DND-41 (cell line): ENCODE results near the gene CIROP.

ENCODE experiments used
- EZH2 ChIP-seq: IDR thresholded peaks from 3 replicates; pipeline ENCODE4 v1.6.1; 2012; ENCODE audit warnings: borderline replicate concordance, low read depth, mild to moderate bottlenecking, moderate library complexity, low read length, inconsistent platforms; ENCODE audit not compliant: severe bottlenecking
- TF ChIP-seq, protein P1 (sequence below): IDR thresholded peaks from 2 replicates; pipeline ENCODE4 v1.5.1; 2012; ENCODE audit warnings: borderline replicate concordance, low read length, moderate library complexity, mild to moderate bottlenecking; ENCODE audit not compliant: poor library complexity, severe bottlenecking; ENCODE audit errors: extremely low read depth

- TF ChIP-seq, protein P1, sequence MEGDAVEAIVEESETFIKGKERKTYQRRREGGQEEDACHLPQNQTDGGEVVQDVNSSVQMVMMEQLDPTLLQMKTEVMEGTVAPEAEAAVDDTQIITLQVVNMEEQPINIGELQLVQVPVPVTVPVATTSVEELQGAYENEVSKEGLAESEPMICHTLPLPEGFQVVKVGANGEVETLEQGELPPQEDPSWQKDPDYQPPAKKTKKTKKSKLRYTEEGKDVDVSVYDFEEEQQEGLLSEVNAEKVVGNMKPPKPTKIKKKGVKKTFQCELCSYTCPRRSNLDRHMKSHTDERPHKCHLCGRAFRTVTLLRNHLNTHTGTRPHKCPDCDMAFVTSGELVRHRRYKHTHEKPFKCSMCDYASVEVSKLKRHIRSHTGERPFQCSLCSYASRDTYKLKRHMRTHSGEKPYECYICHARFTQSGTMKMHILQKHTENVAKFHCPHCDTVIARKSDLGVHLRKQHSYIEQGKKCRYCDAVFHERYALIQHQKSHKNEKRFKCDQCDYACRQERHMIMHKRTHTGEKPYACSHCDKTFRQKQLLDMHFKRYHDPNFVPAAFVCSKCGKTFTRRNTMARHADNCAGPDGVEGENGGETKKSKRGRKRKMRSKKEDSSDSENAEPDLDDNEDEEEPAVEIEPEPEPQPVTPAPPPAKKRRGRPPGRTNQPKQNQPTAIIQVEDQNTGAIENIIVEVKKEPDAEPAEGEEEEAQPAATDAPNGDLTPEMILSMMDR = no peak
- no peak for TF ChIP-seq EZH2
Observed at GRCh38 chr14:23063601-23064000, 41.2 kb downstream of the CIROP start.
